Measurements from ENCODE around the gene CTSW.

Gene CTSW

DNA sequence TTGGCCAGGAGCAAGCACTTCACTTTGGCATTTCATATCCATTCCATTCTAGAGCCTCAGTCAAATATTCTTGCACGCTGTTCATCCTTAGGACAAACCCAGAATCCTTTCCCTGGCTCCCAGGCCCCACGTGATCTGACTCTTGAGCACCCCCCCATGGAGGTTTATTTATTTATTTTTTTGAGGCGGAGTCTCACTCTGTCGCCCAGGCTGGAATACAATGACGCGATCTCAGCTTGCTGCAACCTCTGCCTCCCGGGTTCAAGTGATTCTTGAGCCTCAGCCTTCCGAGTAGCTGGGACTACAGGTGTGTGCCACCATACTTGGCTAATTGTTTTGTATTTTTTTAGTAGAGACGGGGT, 52.9 kb downstream of the CTSW start:
- DNase-seq: no peak

Measured in NCI-H2081 (cell line).